ENCODE results near the gene ZNF296.

DNA sequence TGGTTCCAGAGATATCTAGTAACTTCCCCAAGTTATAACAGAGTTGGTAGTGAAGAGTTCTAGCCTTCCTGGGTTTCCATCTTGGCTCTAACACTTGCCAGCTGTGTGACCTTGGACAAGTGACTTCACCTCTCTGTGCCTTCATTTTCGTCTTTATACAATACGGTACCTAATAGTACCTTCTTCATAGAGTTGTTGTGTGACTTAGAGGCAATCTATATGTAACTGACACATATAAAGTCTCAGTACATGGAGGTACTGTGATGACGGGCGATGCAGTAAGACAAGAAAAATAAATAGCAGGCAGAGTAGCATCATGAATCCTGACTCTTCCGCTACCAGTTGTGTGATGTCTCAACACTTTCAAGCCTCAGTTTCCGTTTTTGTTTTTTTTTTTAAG lies 45.5 kb downstream of the ZNF296 start:
- TF ChIP-seq POLR2A (IDR thresholded peaks at IDR 0.05; ENCODE audit: low read length), result no peak
- no peak for TF ChIP-seq GATA1 (IDR thresholded peaks at IDR 0.05; ENCODE audit: low read depth, low read length)

Measured in erythroblast (primary cell).